Activated CD8-positive, alpha-beta memory T cell treated with anti-CD3 and anti-CD28 coated beads, Interleukin-2, amount 50 U/mL, for 4 hours (primary cell): ENCODE results near the gene TMEM134.
A peak's percentile ranks its signal among the peaks of the same experiment; 100 is the strongest.

Source experiments
- DNase-seq: peaks from one replicate; pipeline ENCODE4 v3.0.0-alpha.2; 2020

Gene TMEM134

DNA sequence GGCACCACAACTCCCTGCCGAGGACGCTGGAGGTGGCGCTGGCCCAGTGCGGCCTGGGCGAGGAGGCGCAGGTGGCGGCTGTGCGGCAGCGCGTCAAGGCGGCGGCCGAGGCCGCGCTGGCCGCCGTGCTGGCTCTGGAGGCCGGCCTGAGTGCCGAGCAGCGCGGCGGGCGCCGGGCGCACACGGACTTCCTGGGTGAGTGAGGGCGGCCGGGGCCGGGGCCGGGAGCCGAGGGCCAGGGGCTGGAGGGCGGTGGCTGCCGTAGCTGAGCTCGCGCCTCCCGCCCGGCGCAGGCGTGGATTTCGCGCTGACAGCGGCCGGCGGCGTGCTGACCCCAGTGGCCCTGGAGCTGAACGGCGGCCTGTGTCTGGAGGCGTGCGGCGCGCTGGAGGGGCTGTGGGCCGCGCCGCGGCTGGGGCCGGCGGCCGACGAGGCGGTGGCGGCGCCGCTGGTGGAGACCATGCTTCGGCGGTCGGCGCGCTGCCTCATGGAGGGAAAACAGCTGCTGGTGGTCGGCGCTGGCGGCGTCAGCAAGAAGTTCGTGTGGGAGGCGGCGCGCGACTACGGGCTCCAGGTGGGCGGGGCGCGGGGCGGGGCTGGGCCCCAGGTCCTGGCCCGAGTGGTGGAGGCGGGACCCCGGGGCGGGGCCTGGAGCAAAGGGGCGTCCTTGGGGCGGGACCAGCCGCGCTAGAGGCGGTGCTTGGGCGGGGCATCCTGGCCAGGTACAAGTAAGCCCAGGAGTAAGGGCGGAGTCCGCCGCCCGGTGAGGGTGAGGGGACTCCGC lies 48.2 kb downstream of the TMEM134 start:
- peak; percentile 100 for DNase-seq

DNA sequence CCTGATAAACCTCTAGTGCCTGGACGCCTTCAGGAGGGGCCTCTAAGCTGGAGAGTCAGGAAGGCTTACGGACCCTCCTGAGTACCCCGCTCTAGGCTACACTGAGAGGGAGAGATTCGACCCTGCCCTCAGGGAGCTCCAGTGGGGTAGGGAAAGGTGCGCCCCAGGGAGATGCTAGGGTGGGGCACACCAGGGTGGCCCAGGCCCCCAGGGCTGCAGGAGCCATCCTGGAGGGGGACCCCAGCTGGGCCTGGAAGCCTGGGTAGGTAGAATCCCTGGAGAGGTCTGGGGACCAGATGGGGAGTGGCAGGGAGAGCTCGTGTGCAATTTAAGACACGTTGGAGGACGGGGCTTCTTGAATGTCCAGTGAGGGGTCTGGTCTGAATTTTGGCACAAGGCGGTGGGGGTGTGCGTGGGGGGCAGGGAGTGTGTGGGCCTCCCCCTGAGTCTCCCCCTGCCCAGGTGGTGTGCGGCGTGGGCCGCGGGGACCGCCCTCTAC lies 48.9 kb downstream of the TMEM134 start:
- no peak for DNase-seq

DNA sequence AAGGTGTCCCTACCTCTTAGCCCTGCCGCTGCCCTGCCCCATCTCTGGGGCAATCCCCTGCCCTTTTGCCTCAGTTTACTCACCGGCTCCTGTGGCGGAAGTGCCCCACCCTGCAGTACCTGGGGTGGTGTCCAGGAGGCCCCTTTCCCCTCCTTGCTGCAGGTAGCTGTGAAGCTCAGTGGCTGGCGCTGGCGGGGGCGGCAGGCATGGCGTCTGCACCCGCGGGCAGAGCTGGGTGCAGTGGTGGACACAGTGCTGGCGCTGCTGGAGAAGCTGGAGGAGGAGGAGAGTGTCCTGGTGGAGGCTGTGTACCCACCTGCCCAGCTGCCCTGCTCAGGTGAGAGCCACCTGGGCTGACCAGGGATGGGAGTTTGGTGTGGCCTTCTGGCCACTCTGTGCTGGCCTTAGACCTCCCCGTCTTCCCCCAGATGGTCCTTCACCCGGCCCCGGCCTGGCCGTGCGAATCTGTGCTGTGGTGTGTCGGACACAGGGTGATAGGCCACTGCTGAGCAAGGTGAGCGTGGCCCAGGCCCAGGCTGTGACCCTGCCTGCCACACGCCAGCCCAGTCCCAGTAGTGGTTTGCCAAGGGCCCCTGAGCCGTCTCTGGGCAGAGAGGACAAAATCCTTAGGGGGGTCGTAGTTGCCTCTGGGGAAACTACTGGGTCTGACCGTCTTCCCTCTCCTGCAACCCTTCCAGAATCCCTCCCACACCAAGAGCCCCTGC lies 49.6 kb downstream of the TMEM134 start:
- DNase-seq, result no peak

DNA sequence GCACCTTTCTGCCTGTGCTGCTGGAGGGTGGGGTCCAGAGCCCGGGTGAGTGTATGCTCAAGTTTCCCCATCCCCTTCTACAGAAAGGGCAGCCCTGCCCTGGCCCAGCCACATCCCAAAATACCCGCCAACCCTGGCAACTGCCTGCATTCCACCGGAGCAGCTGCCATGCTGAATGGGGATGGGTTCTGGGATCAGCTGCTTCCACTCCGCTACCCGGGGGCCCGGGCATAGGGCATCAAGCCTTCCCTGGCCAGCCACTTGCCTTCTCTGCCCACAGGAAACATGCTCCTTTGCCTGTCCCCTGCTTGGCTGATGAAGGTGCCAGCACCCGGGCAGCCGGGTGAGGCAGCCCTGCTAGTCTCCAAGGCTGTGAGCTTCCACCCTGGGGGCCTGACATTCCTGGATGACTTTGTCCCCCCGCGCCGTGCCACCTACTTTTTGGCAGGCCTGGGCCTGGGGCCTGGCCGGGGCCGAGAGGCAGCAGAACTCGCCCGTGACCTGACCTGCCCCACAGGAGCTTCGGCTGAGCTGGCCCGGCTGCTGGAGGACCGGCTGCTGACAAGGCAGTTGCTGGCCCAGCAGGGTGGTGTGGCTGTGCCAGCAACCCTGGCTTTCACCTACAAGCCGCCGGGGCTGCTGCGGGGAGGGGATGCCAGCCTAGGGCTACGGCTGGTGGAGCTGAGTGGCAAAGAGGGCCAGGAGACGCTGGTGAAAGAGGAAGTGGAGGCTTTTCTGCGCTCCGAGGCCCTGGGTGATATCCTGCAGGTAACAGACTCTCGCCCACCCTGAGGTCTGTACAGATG lies 50.4 kb downstream of the TMEM134 start:
- peak; percentile 26 for DNase-seq

DNA sequence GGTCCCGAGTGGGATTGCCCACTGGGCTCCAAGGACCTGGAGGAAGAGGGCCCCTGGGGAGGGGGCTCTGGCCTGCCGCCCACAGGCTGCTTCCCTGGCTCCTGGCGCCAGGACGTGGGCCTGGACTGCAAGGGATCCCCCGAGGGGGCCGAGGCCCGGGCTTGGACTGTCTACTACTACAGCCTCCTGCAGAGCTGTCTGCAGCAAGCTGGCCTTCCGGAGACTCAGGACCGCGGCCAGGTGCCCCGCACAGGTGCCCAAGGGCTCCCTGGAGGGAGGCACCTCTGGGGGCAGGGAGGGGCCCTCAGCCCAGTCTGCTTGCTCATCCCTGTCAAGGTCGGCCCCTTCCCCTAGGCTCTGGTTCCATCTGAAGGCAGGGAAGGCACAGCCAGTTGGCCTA lies 51.6 kb downstream of the TMEM134 start:
- DNase-seq, result no peak

DNA sequence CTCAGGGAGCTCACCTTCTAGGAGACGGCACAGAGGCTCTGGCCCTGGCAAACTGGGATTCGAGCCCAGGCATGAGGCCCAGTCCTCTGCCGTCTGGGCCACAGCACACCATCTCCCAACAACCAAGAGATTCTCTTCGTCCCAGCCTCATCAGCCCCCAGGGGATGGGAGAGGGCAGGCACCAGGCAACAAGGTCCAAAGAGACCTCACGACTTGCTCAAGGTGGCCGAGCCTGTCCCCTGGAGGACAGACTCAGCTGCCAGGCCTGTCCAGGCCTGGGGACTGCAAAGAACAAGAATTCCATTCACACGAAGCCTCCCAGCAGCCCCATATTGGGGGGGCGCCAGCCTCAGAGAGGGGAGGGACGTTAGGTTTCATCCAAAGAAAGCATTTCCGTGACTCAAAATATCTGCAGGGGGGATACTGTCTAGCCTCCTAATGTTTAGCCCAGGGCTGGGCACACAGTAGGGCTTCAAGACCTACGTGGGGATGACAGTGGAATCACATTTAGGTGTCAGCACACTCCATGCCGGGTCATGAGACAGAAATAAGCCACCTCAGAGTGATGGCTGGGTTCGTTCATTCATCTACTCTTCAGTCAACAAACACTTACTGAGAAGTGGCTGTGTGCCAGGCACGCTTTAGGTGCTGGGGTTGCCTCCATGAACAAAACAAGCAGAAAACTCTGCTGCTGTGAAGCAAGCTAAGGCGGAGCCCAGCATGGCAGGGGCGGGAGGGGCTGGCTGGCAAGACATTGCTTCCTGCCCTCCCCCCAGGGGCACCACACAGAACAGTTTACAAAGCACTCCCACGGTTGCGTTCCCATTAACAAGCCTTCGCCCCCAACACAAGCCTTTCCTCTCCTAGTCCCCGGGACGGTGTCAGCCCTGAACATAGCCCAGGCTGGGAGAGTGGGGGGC lies 52.4 kb downstream of the TMEM134 start:
- DNase-seq, result peak; percentile 77

DNA sequence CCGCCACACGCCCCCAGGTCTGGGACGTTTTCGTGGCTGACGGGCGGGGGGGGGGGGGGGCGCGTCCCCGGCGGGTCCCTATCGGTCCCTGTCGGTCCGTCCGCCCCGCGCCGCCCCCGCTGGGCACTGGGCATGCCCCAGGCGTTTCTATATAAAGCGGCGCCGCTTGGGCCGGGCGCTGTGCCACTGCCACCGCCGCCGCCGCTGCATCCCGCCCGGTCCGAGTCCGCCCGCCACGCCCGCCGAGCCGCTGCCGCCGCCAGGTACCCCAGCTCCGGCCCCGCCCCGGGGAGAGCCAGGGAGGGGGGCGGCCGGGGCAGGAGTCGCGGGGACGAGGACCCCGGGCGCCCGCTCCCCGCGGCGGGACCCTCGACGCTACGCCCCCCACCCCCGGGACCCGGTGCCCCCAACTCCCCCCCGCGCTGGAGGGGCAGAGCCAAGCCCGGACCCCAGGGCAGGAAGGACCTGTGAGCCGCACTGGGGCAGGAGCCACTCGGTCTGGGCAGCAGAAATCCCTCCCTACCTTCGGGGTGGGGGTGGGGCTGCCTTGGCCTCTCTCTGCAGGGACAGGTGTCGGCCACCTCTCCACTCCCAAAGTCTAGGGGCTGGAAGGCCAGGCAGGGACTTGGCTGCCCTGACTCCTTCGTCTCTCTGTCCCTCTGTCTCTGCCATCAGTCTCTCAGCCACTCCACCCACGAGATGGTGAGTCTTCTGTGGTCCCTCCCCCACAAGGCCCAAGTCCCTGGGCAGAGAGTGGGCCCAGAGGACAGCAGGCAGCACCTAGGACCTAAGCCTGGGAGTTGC lies 53.3 kb downstream of the TMEM134 start, which contains the start of gene CARNS1:
CARNS1 (plus strand) TSS at position 178 of the 804 bp plus-strand sequence; CDS start at position 700, 522 bp downstream.
- DNase-seq, result no peak

DNA sequence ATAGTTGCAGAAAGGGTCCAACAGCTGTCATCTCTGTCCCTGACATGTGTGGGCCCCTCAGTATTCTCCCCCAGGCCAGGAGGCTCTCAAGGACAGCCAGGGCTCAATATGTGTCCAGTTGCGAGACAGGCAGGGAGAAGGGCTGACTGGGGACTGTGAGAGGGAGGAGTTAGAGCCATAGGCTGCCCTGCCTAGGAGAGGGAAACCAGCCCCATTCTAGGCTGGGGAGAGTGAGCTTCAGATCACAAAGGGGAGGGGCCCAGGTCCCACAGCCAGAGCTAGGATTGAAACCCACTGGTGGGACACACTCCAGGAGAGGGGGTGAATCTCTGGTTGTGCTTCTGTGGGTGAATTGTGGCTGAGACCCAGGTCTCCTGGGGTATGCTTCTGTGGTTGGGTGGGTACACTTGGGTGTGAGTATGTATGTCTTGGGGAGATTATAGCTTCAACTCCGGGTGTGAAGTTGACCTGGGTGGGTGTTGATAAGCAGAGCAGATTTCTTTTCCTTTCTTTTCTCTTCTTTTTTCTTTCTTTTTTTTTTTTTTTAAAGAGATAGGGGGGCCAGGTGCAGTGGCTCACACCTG lies 55.7 kb downstream of the TMEM134 start:
- DNase-seq, result no peak

DNA sequence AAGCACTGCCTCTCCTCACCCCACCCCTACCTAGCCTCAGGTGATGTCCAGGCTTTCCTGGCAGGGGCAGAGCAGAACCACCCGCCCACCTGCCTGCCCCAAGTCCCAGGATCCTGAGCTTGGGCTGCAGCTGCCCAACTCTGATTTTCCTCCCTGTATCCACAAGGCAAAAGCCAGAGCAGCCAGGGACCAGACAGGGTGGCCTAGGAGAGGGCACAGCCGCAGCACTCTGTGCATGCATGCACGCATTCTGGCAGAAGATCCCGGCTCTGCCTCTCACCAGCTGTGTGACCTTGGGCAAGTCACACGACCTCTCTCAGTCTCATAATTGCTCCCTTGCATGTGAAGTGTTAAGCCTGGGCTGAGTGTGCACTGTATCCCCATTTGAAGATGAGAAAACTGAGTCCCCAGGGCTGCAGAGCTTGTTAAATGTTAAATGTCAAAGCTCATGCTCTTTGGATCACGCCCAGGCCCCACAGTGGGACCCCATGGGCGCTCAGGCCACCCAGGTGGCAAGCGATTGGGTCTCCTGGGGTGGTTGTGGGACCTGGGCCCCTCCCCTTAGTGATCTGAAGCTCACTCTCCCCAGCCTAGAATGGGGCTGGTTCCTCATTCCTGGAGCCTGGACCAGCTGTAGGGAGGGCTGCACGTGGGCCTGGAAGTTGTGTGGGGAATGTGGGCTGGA lies 56.4 kb downstream of the TMEM134 start:
- DNase-seq, result no peak

DNA sequence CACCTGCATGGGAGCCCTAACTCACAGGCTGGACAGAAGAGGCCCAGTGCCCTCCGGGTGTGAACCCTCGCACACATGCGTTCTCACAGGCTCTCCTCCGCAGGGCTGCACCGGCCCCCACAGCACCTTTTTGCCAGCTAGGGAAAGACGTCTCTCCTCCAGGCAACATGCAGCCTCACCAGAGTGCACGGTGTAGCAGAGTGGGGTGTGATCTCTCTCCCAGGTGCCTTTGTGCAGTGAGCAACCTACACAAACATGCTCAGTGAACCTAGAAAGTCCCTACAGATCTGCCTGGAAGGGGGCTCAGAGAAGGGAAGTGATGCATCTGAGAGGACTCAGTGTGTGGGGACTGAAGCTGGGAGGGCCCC lies 57.3 kb downstream of the TMEM134 start:
- no peak for DNase-seq
